ENCODE results near the gene DLX1. TPM values are rescaled to one million over a fixed set of nuclear protein-coding genes. Genes with fewer than 3 reads are reported as not detected.

Gene DLX1
- total RNA-seq, 2 experiments from 2014 or later = not detected

DNA sequence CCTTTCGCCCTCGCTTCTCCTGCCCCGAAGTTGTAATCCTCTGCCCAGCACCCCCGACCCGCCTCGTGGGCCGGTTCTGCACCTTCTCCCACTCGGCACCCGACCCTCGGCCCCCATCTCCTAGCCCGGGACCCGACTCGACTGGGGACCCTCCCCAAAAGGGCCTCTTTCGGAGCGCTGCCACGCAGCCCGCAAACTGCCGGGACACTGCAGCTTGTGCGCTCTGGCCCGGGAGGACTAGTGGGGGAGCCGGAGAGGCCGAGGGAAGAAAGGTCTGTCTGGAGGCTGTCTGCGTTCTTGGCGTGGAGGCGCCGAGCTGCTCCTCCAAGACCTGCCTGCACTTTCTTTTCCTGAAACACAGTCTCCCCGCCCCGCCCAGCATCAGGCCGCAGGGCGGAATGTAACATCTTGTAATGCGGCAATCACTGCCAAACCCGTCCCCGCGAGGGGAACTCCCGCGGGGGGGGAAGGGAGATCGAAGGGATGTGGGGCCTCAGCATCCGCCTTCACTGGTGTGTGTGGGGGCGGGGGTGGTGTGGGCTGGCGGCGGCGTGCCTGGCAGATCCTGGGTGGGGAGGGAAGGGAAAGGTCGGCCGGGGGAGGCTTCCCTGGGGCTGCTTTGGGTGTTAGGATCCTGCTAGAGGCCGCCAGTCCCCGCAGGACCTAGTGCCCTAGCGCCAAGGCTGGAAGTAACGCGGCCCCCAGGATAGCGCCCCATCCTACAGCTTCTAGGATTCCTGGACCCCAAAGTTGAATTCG is 10.0 kb downstream of the DLX1 start:
- CTCF ChIA-PET = interaction anchor here (0.8 kb wide), 1 partner anchor 10 kb away, joined by 3 read pairs; the partner anchor contains the start of gene DLX1
- POLR2A ChIA-PET = no interaction called here

- ChIA-PET POLR2A (no interaction called here), CTCF (interaction anchor here (0.8 kb wide), 1 partner anchor 11 kb away, joined by 3 read pairs; the partner anchor contains the start of gene DLX1)
These were observed 10.8 kb downstream of the DLX1 start for GRCh38 chr2:172095905-172096625.

DNA sequence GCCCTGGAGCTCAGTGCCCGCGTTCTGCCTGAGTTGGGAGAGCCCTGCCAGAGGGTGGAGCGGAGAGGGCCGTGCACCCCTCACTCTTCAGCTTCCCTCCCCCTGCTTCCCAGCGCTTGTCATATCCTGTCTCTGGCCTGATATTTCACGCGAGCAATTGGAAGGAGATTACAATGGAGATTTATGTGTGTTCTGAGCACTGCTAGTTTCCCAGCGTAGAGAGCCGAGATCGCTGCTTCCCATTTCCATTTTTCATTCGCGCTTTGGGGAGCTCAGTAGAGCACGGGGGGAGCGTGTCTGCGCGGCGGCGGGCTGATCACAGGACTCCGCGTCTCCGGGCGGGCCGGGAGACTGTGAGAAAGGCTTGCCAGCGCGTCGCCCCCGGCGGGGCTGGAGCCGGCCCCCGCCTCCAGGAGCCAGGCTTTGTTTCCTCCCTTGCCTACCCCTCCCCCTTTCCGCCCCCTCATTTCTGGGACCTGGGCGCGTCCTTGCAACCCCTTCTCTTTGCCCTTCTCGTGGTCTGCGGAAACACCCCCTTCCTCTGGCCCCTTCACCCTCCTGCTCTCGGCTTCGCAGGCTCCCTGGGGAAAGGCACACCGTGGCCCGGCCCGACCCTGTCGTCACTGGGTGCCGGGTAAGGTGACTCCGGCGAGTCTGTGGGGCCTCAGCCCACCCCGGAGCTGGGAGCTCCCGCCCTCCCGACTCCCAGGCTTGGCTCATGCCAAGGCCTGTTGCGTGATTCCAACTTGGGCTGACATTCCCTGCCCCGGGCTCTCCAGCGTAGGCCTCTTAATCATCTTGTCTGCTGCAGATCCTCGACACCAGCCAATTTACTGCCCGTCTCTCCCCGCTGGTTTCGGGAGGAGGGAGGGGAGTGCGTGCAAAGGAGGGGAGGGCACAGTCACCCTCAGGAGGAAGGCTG is 11.6 kb downstream of the DLX1 start:
- CTCF ChIA-PET = no interaction called here

GRCh38 chr2:172097557-172098131 is 12.3 kb downstream of the DLX1 start:
- ChIA-PET CTCF (no interaction called here), POLR2A (no interaction called here)

More for the DNA sequence above, 11.6 kb downstream of the DLX1 start:
- POLR2A ChIA-PET = no interaction called here

DNA sequence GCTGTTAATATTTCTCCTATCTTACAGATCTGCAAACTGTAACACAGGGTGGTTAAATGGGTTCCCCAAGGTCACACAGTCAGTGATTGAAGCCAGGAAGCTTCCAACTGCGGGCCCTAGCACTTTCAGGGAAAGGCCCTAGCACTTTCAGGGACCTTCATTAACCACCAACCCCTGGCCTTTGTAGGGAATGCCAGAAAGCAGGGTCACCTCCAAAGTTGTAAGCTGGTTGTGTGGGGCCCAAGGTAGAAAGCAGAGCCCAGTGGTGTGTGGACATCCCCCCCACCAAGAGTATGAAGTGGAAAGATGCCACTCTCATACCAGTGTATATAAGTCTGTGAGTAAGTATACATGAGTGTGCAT is 13.0 kb downstream of the DLX1 start:
- ChIA-PET POLR2A (no interaction called here), CTCF (no interaction called here)

DNA sequence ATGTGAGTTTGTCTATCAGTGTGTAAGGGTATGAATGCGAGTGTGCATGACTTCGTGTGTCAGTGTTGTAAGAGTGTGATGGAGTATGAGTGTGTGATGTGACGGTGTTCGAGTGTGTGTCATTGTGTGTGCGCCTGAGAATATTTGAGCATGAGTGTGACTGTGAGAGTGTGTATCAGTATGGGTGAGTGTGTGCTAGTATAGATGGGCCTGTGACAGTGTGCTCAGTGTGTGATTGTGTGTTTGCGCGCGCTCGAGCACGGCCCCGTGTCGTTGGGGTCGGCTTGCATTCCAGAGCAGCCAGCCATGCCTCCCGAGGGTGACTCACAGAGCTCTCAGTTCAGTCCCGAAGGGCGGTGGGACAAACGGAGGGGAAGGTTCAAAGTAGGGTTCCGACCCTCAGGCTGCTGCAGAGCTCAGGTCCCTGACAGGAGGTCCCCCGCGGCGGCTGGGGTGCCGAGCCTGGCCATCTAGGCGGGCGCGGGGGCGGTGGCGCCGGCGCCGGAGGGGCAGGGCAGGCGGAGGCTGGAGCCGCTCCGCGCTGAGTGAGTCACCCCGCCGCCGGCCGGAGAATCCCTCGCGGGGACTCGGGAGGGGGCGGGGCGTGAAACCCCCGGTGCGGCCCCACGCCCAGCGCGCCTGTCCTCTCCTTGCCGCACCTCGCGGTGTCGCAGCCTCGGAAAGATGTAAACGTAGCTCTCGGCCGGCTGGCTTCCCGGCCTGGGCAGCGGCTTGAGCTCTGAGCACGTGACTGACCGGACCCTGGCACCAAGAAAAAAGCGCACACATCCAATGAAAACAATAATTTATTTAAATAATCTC is 13.6 kb downstream of the DLX1 start:
- POLR2A ChIA-PET = interaction anchor here (0.6 kb wide), 1 partner anchor 21 kb away, joined by 6 read pairs; no protein-coding TSS in a partner anchor

GRCh38 chr2:172099472-172100079 is 14.3 kb downstream of the DLX1 start:
- POLR2A ChIA-PET = interaction anchor here (0.6 kb wide), 1 partner anchor 22 kb away, joined by 6 read pairs; no protein-coding TSS in a partner anchor
- CTCF ChIA-PET = interaction anchor here (1.0 to 1.2 kb wide), 4 partner anchors 9 to 28 kb away, joined by 3 read pairs; no protein-coding TSS in a partner anchor

More for the DNA sequence above, 13.6 kb downstream of the DLX1 start:
- CTCF ChIA-PET = interaction anchor here (1.1 kb wide), 2 partner anchors 18 to 29 kb away, joined by 3 read pairs; no protein-coding TSS in a partner anchor

GRCh38 chr2:172100080-172100934 is 15.0 kb downstream of the DLX1 start:
- CTCF ChIA-PET = interaction anchor here (1.0 to 1.2 kb wide), 4 partner anchors 9 to 27 kb away, joined by 3 to 5 read pairs (median 3); no protein-coding TSS in a partner anchor
- POLR2A ChIA-PET = no interaction called here

DNA sequence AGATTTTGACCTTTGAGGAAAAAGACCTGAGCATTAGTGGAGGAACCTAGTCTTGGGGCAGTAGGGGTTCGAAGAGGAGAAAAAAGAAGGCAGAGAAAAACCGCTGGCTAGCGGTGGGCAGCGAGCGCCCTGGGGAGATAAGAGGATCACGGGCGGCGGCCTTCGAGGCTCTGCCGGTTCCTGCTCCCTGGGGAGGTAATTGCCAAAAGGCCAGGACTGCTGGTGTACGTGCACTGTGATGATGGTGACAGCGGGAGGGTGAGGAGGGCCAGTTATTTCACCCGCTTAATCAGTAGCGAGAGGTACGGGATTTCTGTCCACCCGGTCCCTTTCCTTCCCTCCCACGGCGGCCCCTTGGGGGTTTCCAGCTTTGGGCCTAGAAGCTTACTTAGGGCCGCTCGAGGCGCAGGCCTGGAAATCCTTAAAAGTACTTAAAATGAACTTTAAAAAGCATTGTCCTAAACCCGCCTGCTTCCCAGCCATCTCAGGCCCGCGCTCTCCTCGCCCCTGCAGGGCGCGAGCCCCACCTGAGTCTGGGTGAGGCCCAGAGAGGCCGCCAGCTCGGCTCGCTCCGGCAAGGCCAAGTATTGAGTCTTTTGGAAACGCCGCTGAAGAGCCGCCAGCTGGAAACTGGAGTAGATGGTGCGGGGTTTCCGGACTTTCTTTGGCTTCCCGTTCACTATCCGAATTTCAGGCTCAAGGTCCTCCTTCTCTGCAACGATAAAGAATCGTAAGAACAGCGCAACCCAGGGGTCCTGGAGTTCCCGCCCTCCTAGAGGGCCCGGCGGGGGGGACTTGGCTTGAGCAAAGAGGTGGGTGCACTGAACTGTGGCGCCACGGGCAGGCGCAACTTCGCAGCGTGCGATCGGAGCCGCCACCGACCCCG is 15.9 kb downstream of the DLX1 start:
- ChIA-PET CTCF (interaction anchor here (0.6 to 1.2 kb wide), 5 partner anchors 10 to 177 kb away, joined by 3 to 5 read pairs (median 3); no protein-coding TSS in a partner anchor), POLR2A (no interaction called here)

- ChIA-PET CTCF (interaction anchor here (0.6 to 1.8 kb wide), 4 partner anchors 11 to 178 kb away, joined by 3 to 9 read pairs (median 3); no protein-coding TSS in a partner anchor), POLR2A (interaction anchor here (0.6 kb wide), 1 partner anchor 500 kb away, joined by 3 read pairs; no protein-coding TSS in a partner anchor)
These were observed 16.6 kb downstream of the DLX1 start for GRCh38 chr2:172101821-172102390.

DNA sequence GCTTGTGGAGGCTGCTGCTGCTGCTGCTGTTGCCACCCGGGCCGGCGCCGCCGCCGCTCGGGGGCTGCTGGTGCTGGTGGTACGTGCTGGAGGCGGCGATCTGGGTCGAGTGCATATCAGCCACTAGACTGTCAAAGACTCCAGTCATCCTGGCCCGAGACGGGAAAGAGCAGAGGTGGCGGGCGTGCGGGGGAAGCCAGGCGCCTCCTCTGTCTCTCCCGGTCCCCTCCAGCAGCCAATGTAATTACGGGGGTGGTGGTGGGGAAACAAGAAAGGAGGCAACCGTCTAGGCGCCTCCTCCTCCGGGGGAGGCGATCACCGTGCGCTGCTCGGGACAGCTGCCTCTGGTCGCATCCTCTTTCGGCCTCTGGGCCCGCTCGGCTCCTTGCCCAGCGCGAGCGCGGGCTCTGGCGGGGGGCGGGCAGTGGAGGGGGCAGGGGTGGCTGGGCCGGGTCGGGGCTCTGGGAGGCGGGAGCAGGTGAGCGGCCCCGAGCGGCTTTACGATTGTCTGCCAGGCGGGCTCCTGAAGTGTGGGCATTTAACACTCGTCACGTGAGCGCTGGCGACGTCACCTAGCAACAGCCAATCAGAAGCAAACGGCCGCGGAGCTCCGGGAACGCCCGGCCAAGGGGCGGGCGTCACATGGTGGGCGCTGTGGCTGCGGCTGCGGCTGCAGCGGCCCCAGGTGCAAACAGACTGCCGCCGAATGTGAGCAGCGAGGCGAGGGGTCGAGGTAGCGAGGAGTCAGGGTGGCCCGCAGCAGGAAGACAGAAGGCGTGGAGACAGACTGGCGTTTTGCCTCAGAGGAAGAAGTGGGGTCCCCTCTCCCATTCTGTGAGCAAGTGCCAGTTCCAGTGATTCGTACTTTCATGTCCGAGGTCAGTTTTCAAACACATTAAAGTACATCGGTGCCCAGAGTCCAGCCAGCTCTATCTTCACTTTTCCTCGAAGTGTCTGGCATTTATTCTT is 17.4 kb downstream of the DLX1 start, which contains the start of gene DLX2:
TSS of gene DLX2 (minus strand) at position 510 of the 969 bp plus-strand sequence. CDS start at position 148, 362 bp downstream.
- POLR2A ChIA-PET = interaction anchor here (0.6 kb wide), 1 partner anchor 500 kb away, joined by 3 read pairs; no protein-coding TSS in a partner anchor
- CTCF ChIA-PET = interaction anchor here (1.1 to 1.8 kb wide), 5 partner anchors 11 to 529 kb away, joined by 3 to 9 read pairs (median 3); partner anchors contain the start of gene DLX1

- POLR2A ChIA-PET = no interaction called here
- CTCF ChIA-PET = interaction anchor here (0.7 to 1.8 kb wide), 5 partner anchors 15 to 530 kb away, joined by 3 to 9 read pairs (median 4); partner anchors contain the start of gene DLX1
These were observed 18.4 kb downstream of the DLX1 start for GRCh38 chr2:172103471-172104272.
